ENCODE measurements around the gene GTPBP3.

The GTPBP3 gene

DNA sequence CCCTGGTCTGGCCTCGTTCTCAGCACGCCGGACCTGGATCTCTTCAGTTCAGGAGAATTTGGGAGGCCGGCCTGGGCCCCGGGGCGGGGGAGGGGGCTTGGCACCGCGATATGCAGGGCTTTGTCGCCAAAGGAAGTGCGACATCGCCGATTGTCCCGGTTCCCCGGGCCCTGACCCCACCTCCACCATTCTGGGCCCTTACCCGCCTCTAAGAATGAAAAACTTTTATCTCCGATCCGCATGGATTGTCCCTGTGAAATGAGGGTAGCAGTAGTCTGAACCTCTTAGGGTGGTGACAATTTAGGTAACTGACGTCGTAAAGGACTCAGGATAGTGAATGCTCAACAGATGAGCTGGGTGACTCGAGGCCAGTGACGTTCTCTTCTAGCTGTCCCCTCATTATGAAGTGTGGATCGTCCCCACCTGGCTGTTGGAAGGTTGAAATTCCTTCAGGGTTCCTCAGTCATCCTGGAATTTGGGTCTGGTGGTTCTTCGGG, 27.3 kb upstream of the GTPBP3 start:
- DNase-seq, result no peak

DNA sequence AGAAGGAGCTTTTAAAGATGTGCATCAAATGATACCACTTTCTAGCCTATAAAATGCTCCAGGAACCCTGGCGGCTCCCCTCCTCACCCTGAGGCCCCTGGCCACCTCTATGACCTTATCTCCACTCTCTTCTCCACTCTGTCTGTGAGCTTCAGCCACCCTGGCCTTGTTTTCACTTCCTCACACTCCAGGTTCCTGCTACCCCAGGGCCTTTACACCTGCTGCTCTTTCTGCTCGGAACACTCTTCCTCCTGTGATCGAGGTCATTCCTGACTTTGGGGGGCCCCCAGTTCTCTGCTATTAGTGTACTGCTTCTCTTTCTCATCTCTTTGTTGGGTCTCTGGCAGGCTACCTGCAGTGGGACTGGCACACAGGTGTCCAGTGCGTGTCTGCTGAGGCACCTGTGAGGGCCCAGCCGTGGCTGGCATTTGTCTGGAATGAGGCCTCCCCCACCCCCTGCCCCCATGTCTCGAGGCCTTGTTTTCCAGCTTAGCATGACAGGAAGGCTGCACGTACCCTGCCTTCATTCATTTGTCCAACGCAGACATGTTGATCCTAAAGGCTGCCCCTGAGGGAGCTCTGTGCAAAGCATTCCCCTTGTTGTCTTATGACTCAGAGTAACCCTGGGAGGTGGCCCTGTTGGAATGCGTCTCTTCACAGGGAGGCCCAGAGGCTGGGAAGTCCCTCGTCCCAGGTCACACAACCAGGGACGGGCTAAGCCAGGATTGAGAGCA, 25.7 kb upstream of the GTPBP3 start:
- no peak for DNase-seq

DNA sequence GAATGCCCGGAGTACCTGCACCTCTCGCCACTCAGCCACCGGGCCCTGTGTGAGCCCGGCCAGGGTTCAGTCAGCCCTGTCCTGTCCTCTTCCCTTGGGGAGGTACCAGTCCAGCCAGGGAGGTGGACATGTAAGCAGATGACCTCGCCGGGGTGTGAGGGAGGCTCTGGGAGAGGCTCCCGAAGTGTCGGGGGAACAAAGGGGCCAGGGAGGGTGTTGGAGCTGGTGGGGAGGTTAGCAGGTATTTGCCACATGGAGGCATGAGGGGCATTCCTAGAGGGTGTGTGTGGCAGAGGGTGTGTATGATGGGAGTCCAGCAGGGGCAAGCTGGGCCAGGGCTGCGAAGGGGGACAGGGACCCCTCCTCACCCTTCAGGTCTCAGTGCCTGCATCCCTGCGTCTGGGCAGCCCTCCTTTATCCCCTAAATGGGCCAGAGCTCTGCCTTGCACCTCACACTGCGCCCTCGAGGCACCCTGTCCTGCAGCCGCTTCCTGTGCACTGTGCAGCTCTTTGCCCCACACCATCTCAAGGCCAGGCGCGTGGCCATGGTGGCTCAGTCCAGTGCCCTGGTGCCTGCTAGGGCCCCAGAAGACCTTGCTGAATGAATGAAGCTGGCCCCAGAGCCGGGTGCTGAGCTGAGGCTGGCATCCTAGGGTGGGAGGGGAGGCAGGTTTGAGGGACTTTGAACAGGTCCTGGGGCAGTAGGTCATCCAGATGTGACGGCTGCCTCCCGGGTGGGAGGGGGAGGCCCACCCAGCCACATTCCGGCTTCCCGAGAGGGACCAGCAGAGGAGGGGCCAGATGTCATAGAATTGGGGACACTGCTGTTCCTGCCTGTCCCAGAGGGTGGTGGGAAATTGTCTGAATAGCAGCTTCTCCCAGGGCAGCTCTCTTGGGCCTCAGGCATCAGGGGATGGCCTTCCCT, 24.9 kb upstream of the GTPBP3 start:
- no peak for DNase-seq

DNA sequence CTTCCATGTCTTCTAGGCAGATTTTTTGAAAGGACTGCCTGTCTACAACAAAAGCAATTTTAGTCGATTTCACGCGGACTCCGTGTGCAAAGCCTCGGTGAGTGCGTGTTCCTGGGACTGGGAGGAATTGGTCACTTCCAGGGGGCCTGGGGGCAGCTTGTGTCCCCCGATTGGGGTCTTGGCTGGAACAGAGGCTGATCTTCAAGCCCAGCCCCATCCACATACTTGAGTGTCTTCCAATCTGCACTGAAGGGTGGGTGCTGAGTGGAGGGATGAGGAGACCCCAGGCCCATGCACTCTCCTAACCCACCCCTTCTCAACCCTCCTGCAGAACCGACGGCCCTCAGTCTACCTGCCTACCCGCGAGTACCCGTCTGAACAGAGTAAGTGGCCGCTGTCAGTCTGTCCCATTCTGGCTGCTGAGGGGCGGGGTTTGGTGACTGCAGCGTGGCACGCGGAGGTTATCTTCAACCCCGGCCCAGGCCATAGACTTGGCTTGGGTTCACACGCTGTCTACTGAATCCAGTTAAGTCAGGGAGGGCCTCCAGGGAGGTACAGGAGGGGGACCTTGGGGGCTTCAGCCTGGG, 23.3 kb upstream of the GTPBP3 start:
- no peak for DNase-seq

- DNase-seq, result no peak
Measured at GRCh38 chr19:17318966-17319365, 18.4 kb upstream of the GTPBP3 start.

DNA sequence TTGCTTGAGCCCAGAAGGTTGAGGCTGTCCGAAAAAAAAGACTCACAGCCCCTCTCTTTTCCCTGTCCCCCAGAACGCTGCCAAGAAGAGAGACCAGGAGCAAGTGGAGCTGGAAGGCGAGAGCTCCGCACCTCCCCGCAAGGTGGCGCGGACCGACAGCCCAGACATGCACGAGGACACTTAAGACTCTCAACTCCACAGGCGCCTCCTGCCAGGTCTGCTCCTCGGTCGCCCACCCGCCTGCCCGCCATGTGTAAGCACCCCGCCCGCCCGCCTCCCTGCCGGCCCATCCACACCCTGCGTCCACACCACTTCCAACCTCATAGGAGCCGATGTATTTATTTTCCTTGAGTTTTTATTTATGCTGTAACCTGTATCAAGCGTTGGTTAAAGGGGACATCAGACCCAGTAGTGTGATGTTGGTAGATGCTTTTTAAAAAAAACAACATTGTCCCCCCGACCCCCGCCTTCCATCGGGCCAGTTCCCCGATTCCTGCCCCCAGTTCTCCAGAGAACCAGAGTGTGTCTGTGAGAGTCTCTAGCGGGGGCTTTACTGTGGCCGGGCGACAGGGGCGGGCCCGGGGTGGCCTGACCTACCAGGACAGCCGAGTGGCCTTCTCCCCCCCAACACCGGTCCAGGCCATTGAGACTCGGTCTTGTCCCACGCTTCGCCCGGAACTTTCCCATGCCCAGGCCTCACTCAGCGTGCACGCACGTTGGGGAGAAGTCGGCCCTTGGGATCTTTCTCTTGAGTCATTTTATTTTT, 17.7 kb upstream of the GTPBP3 start:
- no peak for DNase-seq

DNA sequence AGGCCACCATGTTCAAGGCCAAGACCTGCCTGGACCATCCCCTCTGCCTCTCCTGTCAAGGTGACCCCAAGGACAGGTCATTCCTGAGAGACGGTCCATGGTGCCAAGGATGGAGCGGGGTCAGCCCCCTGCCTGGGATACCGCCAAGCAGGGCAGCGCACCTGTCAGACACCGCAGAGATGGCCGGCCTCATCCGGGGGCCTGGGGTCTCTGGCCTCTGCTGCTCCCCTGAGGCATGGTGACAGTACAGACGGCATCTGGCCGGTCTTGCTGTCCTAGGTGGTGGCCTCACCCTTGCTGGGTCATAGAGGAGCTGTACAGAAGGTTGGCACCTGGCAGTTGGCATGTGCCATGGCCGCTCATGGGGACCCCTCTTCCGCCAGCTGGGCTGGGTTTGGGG, 16.9 kb upstream of the GTPBP3 start:
- DNase-seq, result no peak

GRCh38 chr19:17321655-17322489, 15.5 kb upstream of the GTPBP3 start:
- no peak for DNase-seq

DNA sequence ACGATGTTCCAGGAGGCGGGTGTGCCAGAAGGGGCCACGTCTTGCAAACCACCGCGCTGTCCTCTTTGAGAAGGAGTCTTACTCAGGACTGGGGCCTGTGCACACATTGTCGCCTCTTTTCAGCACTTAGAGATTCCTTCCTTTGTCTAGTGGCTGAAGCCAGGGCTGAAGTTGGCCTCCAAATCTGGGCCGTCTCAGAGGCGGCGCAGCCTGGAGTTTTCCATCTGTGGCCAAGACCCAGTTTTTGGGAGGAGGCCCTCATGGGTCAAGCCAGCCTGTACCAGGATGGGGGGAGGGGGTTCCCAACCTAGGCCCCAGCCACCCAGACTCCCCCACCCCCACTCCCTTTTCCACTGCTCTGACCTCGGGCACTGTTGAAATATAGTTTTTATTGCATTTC, 14.5 kb upstream of the GTPBP3 start:
- DNase-seq, result no peak

DNA sequence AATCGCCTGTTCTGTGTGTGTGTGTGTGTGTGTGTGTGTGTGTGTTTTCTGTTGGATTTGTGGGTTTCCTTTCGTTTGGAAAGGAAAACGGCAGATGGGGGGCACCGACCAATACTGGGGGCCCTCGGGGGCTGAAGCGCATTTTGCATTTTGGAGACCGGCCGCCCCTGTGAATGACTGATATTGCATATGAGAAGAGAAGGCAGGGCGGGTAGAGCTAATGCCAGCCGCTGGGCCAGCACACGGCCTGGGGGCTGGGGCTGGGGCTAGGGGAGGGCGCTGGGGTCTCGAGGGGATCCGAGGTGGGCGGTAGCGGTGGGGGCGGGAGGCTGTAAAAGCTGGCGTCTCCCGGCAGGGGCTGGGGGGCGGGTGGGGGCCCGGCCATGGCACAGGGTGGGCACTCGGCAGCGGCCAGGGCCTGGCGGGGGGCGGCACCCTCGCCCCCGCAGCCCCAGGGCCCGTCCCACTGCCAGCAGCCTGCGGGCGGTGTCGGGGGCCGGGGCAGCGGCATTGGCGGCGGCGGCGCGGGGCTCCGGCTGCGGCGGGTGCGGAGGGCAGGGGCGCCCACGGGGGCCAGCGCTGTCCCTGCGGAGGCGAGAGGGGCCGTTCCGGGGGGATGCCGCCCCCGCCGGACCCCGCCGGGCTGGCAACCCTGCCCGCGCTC, 13.9 kb upstream of the GTPBP3 start:
- no peak for DNase-seq

GRCh38 chr19:17323964-17324332, 13.4 kb upstream of the GTPBP3 start:
- DNase-seq, result no peak

- no peak for DNase-seq
Measured at GRCh38 chr19:17324357-17325114, 12.8 kb upstream of the GTPBP3 start.

GRCh38 chr19:17325133-17325532, 12.2 kb upstream of the GTPBP3 start:
- DNase-seq, result no peak

- DNase-seq, result no peak
Measured at GRCh38 chr19:17325881-17326594, 11.3 kb upstream of the GTPBP3 start.

DNA sequence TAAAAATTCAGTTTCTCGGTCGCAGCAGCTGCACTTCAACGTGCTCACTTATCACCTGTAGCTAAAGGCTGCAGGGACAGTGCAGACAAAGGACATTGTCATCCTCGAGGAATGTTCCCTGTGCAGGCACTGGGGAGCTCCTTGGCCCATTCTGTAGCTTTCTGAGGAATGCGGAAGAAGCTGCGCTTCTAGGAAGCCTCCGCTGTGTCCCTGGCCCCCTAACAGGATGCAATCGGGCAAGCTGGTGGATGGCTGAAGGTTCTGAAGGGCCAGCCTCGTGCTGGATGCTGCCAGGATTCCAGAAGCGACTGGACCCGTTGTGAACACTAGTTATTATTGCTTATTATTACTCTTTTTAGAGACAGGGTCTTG, 10.8 kb upstream of the GTPBP3 start:
- DNase-seq, result no peak

GRCh38 chr19:17327068-17327653, 10.2 kb upstream of the GTPBP3 start:
- no peak for DNase-seq

GRCh38 chr19:17327654-17328516, 9.5 kb upstream of the GTPBP3 start:
- DNase-seq, result peak; percentile 36 to 64 (median 43)
